ENCODE data around the gene HMX1. TPM values are rescaled to one million over a fixed set of nuclear protein-coding genes. Genes with fewer than 3 reads are reported as not detected.

The HMX1 gene
- total and polyA plus RNA-seq, 10 of the 15 experiments (the other 5 are each of a cell fraction or from before 2014, with no cell fraction given): not detected

GRCh38 chr4:8821151-8821950, 50.3 kb downstream of the HMX1 start:
- no peak for TF ChIP-seq SUPT20H (IDR thresholded peaks at IDR 0.05; ENCODE audit: borderline replicate concordance, control insufficient read depth, low read depth, low read length)
- no peak for TF ChIP-seq CREB1 (IDR thresholded peaks at IDR 0.05; ENCODE audit: low read depth)
- TF ChIP-seq DPF2 (IDR thresholded peaks at IDR 0.05): no peak
- no peak for TF ChIP-seq IRF4 (IDR thresholded peaks at IDR 0.05; ENCODE audit: low read depth, low read length)
- no peak for TF ChIP-seq ZBTB33 (IDR thresholded peaks at IDR 0.05)
- no peak for TF ChIP-seq TBL1XR1 (IDR thresholded peaks at IDR 0.05; ENCODE audit: low read depth, low read length)
- TF ChIP-seq ATF7 (IDR thresholded peaks at IDR 0.05; ENCODE audit: low read depth): no peak
- no peaks in the 10 kb centered on the region for H3K9me3 ChIP-seq (replicated peaks; ENCODE audit: control insufficient read depth, insufficient read depth, low read length)
- no TSS peak for BruUV-seq (replicated peaks)
- H2AFZ ChIP-seq (ENCODE audit: control insufficient read depth, low read depth, low read length): no peak overlapping the region
- ChIA-PET RAD21 (ENCODE audit: unreplicated experiment) (no interaction called here), CTCF (no interaction called here), SMC1A (ENCODE audit: uncharacterized antibody, unreplicated experiment) (no interaction called here), POLR2A (no interaction called here)
- H3K36me3 ChIP-seq (ENCODE audit: control insufficient read depth in 2 of 2, insufficient read depth in 2 of 2, low read length in 1 of 2): no peaks in the 10 kb centered on the region
- H3K4me1 ChIP-seq (ENCODE audit: control insufficient read depth, insufficient read depth, low read length): no peaks in the 10 kb centered on the region; the same call in 1 of the 2 replicates
- H3K4me3 ChIP-seq: no peak overlapping the region
- no peaks in the 10 kb centered on the region for H3K27me3 ChIP-seq (replicated peaks in 1 of 2; ENCODE audit: control insufficient read depth in 2 of 2, insufficient read depth in 2 of 2, low read length in 1 of 2)
- no peak overlapping the region for H3K9ac ChIP-seq (ENCODE audit: control insufficient read depth, insufficient read depth, low read length)
- 49% methylated on average over 21 of the region's 21 CpGs for WGBS (ENCODE audit: insufficient coverage, insufficient replicate concordance, low lambda C conversion rate, missing lambda C conversion rate)
- ATAC-seq (no peak), FAIRE-seq (no peak), DNase-seq (ENCODE audit: low read depth, low spot score) (no peak)
- no peak overlapping the region for H3K27ac ChIP-seq (ENCODE audit: control insufficient read depth, insufficient read depth)
- no peaks in the 10 kb centered on the region for H4K20me1 ChIP-seq (ENCODE audit: control insufficient read depth, insufficient read depth)
- in situ Hi-C loops (cut with MboI) (no loop called here), intact Hi-C loops (cut with micrococcal nuclease; ENCODE audit: unreplicated experiment) (no loop called here)
- H3K4me2 ChIP-seq (ENCODE audit: control insufficient read depth, insufficient read depth): no peak overlapping the region
- no peaks in the 10 kb centered on the region for H3K79me2 ChIP-seq (ENCODE audit: control insufficient read depth, insufficient read depth, low read length)
